Thyroid gland (tissue), 4 donors: ENCODE results near the gene DPF3. TPM values are rescaled to one million over a fixed set of nuclear protein-coding genes. Genes with fewer than 3 reads are reported as not detected.

ENCODE experiments used
- DNase-seq, 2 donors: peaks; one replicate each; pipeline ENCODE4 v3.0.0-alpha.2; 2019
- H3K27ac ChIP-seq, 3 donors: fragments of 200-600 bp; sonication (generic); 1 replicate in 2 of 3; 2 replicates in 1 of 3; pipeline ENCODE4 v1.5.1; 2016 to 2019; ENCODE audit warnings: mild to moderate bottlenecking in 1 of 3, moderate library complexity in 1 of 3
- H3K27me3 ChIP-seq: fragments of 200-600 bp; sonication (generic); one replicate; pipeline ENCODE4 v1.5.1; 2019
- H3K36me3 ChIP-seq, 2 donors: fragments of 200-600 bp; sonication (generic); one replicate each; pipeline ENCODE4 v1.5.1; 2016 to 2019
- H3K4me1 ChIP-seq, 2 donors: fragments of 200-600 bp; sonication (generic); one replicate each; pipeline ENCODE4 v1.5.1; 2017 to 2019
- H3K4me3 ChIP-seq, 3 donors: fragments of 200-600 bp; sonication (generic); replicated peaks in 1 of 3; 1 replicate in 2 of 3; 2 replicates in 1 of 3; pipeline ENCODE4 v1.5.1; 2016; ENCODE audit warnings: mild to moderate bottlenecking in 1 of 3
- H3K9me3 ChIP-seq: fragments of 200-600 bp; sonication (generic); one replicate; pipeline ENCODE4 v1.5.1; 2017
- POLR2A ChIP-seq, 2 donors: fragments of 450-650 bp; IDR thresholded peaks; one replicate each; pipeline ENCODE4 v1.6.1; 2017; ENCODE audit warnings: antibody characterized with exemption in 2 of 2, mild to moderate bottlenecking in 2 of 2, moderate library complexity in 1 of 2
- WGBS, 2 donors: methylation state at CpG; one replicate each; pipeline ENCODE4 v1.1.5; 2017; 5-methylcytosine and 5-hydroxymethylcytosine counted together
- intact Hi-C: fragments of 100-400 bp; cut with DNase I; formaldehyde crosslinking; loops from one replicate; pipeline ENCODE4 v1.15.1; 2023
- total RNA-seq, 4 donors: library from RNA; depleted of rRNA; stranded (reverse); fragments of >200 nt; gene quantifications; one replicate each; pipeline ENCODE4 v1.2.3, GENCODE V29; 2016
- TF ChIP-seq, protein P1 (sequence below), 6 experiments: fragments of 200-600 bp in 3 of 6; fragments of 450-650 bp in 3 of 6; sonication (generic) in 3 of 6; IDR thresholded peaks; one replicate each; pipeline ENCODE4 v1.5.1; 2016 to 2019; ENCODE audit warnings: antibody characterized with exemption in 6 of 6, mild to moderate bottlenecking in 2 of 6, inconsistent platforms in 1 of 6, moderate library complexity in 1 of 6

Gene DPF3
- total RNA-seq, 4 donors from 2014 or later = 0.27 to 3.3 (median 1.3) TPM

GRCh38 chr14:72599579-72600470 lies 294.1 kb downstream of the DPF3 start:
- intact Hi-C loops = no loop called here
- DNase-seq = no peak
- H3K4me3 ChIP-seq = no peak overlapping the region
- TF ChIP-seq POLR2A (IDR thresholded peaks at IDR 0.05) = no peak
- TF ChIP-seq, protein P1, sequence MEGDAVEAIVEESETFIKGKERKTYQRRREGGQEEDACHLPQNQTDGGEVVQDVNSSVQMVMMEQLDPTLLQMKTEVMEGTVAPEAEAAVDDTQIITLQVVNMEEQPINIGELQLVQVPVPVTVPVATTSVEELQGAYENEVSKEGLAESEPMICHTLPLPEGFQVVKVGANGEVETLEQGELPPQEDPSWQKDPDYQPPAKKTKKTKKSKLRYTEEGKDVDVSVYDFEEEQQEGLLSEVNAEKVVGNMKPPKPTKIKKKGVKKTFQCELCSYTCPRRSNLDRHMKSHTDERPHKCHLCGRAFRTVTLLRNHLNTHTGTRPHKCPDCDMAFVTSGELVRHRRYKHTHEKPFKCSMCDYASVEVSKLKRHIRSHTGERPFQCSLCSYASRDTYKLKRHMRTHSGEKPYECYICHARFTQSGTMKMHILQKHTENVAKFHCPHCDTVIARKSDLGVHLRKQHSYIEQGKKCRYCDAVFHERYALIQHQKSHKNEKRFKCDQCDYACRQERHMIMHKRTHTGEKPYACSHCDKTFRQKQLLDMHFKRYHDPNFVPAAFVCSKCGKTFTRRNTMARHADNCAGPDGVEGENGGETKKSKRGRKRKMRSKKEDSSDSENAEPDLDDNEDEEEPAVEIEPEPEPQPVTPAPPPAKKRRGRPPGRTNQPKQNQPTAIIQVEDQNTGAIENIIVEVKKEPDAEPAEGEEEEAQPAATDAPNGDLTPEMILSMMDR (IDR thresholded peaks at IDR 0.05) = no peak
- 85% methylated on average over 14 to 16 of the region's 16 CpGs for WGBS, 2 donors
- no peaks in the 10 kb centered on the region for H3K36me3 ChIP-seq
- H3K27ac ChIP-seq = no peak overlapping the region
- H3K27me3 ChIP-seq = no peaks in the 10 kb centered on the region
- H3K9me3 ChIP-seq = no peaks in the 10 kb centered on the region
- H3K4me1 ChIP-seq = no peaks in the 10 kb centered on the region

DNA sequence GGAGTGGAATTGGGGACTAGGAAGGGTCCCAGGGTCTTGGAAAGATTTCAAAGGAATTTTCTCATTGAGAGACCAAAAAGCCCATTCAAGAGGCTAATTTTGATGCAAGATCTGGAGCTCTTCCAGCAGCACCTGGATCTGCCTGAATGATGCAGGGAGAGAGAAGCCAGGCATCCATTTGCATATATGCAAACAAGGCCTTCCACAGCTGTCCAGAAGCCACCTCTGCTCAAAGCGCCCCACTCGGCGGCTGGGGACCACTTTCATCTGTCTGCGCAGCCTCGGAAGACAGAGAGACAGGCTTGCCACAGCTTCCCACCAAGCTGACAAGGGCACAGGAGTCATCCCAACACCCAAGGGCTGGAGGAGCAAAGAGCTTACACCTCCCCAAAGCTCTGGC lies 295.6 kb downstream of the DPF3 start:
- H3K27ac ChIP-seq = no peak overlapping the region
- intact Hi-C loops = no loop called here
- 87 to 96% methylated on average over 5 of the region's 5 CpGs for WGBS, 2 donors
- no peak for DNase-seq
- H3K36me3 ChIP-seq = no peaks in the 10 kb centered on the region
- no peaks in the 10 kb centered on the region for H3K9me3 ChIP-seq
- TF ChIP-seq POLR2A (IDR thresholded peaks at IDR 0.05) = no peak
- TF ChIP-seq, protein P1 (IDR thresholded peaks at IDR 0.05) = no peak
- H3K4me1 ChIP-seq = no peaks in the 10 kb centered on the region
- H3K4me3 ChIP-seq = no peak overlapping the region
- no peaks in the 10 kb centered on the region for H3K27me3 ChIP-seq

DNA sequence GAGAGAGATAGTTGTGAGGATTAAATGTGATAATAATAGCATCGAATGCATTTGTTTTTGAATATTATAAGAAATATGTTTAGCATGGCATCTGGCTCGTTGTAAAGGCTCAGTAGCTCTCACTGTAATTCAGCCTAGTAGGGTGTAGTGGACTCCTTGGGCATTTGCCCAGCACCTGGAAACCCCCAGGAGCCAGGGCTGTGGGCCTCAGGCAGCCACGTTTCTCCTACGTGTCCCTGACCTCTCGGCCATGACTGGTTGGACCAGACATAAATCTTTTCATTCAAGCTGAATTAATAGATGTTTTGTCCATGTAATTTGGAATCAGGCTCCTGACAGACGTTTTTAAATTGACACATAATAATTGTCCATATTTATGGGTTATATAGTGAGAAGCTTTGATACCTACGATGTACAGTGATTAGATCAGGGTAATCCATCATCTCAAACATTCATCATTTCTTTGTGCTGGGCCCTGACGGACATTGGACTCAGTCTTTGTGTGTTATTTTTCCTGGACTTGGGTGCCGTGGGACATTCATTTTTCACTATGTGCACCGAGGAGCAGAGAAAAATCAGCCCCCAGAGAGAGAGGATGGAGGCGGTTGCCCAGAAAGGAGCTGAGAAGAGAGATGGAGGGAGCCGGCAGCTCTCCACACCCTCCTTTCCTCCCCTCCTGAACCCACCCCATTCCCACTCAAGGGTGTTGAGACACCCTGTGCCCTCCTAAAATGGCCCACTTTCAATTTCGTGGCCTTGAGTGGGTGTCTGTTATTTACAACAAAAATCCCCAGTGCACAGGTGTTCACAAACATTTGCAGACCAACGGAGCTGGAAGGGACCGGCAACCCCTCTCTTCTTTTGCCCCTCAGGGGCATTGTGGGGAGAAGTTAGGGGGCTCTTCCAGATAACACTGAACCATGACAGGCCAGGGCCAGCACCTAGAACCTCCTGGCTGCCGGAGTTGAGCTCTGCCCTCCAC lies 296.4 kb downstream of the DPF3 start:
- H3K36me3 ChIP-seq = no peaks in the 10 kb centered on the region
- 62 to 65% methylated on average over 16 of the region's 16 CpGs for WGBS, 2 donors

DNA sequence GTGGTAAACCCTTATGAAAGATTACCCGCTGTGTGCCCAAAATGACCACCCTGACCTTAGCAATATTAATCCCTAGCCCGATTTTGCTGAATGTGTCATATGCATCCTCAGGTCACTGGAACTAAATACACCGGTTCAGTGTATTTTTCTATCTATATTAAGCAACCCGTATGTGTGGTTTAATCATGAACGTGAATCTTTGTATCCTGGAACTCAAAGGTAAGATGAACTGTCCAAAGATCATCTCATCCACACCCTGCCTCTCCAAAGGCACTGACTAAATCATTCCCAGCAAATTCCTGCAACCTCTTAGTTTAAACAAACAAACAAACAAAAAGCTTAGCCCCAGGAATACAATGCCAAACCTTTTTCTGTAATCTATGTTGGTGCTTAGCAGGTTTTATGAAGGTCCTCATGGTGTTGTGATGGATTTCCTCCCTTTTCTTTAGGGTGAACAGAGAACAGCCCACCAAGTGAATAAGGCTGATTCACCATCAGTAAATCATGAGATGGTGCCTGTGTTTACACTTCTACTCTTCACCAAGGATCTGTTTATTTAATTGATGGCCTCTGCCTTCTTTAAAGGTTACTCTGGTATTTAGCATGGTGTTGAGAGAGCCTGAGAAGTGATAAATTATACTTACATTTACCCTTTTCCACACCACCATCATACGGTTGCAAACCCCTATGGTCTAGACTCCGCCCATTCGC lies 298.6 kb downstream of the DPF3 start:
- intact Hi-C loops = no loop called here
- no peaks in the 10 kb centered on the region for H3K27me3 ChIP-seq
- 91 to 95% methylated on average over 8 of the region's 8 CpGs for WGBS, 2 donors

More for the DNA sequence above, 296.4 kb downstream of the DPF3 start:
- H3K4me3 ChIP-seq = no peak overlapping the region
- intact Hi-C loops = no loop called here
- H3K9me3 ChIP-seq = no peaks in the 10 kb centered on the region
- H3K27me3 ChIP-seq = no peaks in the 10 kb centered on the region
- no peak for DNase-seq
- H3K4me1 ChIP-seq = no peaks in the 10 kb centered on the region
- no peak for TF ChIP-seq POLR2A (IDR thresholded peaks at IDR 0.05)
- TF ChIP-seq, protein P1 (IDR thresholded peaks at IDR 0.05) = no peak
- no peak overlapping the region for H3K27ac ChIP-seq

More for the DNA sequence above, 298.6 kb downstream of the DPF3 start:
- no peak overlapping the region for H3K4me3 ChIP-seq
- no peaks in the 10 kb centered on the region for H3K4me1 ChIP-seq
- TF ChIP-seq, protein P1 (IDR thresholded peaks at IDR 0.05) = no peak
- TF ChIP-seq POLR2A (IDR thresholded peaks at IDR 0.05) = no peak
- no peak overlapping the region for H3K27ac ChIP-seq
- no peaks in the 10 kb centered on the region for H3K36me3 ChIP-seq
- no peak for DNase-seq
- H3K9me3 ChIP-seq = no peaks in the 10 kb centered on the region
